Renal pelvis (tissue), 4 donors: Measurements from ENCODE around the gene TCF4. TPM values are rescaled to one million over a fixed set of nuclear protein-coding genes. Genes with fewer than 3 reads are reported as not detected.
A peak's percentile ranks its signal among the peaks of the same experiment; 100 is the strongest.

ENCODE experiments used
- DNase-seq: peaks from one replicate; pipeline ENCODE4 v3.0.0-alpha.2; 2013
- polyA plus RNA-seq, 3 donors: library from polyadenylated mRNA; unstranded; fragments of 120-200 nt; gene quantifications; one replicate each; pipeline ENCODE4 v1.2.1, GENCODE V29; 2013; ENCODE audit not compliant: insufficient read length in 3 of 3

The TCF4 gene
- polyA plus RNA-seq, 3 donors, result 65.7 to 69.9 (median 67.2) TPM

DNA sequence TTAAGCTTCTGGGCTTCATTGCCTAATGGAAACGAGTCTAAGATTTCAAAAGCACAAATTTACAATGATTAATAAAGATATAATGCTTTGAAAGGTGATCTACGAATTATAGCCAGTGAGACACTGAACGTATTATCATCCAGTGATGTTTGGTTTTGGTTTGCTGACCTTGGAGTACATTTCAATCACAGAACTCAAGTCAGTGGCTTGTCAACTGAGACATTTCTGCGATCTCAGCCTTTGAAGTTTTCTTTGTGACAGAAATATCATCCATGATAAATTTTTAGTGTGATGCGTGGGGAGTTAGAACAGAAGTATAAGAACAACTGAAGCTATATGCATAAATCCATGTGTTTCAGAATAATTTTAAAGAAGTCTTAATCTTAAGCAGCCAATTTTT, 263.8 kb downstream of the TCF4 start:
- no peak for DNase-seq

DNA sequence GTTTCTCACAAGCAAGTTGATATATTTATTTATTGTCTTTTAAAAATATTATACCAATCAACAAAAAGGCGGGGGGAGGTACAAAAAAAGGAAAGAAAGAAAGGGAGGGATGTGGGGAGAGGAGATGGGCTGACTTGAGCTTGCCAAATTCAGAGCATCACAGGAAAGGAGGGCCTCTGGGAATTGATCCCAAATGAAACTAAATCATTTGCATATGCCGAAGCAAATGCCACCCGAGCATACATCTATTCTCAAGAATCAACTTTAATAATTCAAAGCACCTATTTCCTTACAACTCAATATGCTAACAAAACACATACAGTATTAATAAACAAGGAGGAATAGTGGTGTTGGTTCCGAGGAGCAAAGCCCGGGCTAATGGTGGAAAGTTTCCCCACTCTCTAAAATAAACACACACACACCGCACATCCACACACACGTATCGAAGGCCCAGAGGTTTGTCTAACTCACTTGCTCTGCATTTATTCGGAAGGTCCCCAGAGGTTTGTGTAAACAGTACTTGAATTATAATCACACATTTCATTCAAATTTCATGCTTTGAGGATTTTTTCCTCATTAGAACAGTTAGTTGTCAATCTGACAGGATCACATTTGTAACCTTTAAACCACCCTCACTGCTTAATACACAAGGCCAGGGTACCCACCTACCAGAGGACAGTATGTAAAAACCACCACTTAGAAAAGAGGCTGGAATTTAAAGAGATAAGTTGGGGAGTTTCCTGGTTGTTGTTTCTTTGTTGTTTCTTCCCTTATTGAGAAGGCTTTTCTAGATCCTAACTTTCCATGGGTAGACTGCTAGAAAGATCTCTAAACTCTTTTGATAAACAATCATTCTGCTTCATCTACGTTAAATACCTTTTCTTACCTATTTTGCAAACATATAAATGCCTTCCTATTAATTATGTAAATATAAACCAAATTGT, 264.7 kb downstream of the TCF4 start:
- DNase-seq, result no peak

GRCh38 chr18:55322178-55322735, 265.7 kb downstream of the TCF4 start:
- peak; percentile 90 for DNase-seq

DNA sequence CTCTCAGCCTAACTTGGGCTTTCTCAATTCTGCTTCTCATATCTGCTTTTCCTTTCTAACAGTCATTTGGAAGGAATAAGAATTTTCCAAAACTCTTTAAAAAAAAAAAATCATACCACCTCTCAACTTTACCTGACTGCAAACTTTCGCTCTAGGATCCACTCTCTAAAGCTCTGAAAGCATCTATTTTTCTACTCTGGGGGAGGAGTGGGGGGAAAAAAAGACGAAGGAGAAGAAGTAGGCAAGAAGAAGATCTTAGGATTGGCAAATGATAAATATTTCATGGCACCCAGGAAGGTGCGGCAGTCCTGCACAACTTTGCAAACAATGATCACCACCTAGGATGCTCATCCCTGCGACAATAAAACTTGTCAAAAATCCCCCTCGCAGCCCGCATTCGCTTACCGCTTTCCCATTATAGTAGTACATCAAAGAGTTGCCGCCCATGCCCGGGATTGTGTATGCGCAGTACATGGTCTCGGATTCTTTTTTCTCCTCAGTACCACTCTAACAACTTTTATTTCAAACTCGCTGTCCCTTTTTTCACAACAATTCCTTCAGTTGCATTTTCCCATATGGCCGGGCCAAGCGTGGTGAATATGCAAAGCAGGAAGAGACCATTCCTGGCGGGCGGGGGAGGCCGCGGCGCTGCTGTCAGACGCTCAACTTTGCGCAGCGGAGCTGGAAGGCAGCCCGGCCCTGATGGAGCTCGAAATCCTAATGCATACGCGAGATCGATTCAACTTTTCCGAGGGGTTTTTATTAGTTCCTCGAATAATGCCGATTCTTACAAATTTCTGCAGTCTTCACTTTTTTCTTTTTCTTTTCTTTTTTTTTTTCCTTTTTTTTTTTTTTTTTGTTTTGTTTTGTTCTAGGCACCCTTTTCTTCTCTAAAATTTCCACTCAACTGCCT, 266.5 kb downstream of the TCF4 start:
- DNase-seq, result peak; percentile 90

GRCh38 chr18:55320424-55321264, 267.3 kb downstream of the TCF4 start:
- DNase-seq, result no peak

GRCh38 chr18:55319459-55320193, 268.4 kb downstream of the TCF4 start:
- no peak for DNase-seq

- no peak for DNase-seq
Observed at GRCh38 chr18:55318951-55319441, 269.0 kb downstream of the TCF4 start.

DNA sequence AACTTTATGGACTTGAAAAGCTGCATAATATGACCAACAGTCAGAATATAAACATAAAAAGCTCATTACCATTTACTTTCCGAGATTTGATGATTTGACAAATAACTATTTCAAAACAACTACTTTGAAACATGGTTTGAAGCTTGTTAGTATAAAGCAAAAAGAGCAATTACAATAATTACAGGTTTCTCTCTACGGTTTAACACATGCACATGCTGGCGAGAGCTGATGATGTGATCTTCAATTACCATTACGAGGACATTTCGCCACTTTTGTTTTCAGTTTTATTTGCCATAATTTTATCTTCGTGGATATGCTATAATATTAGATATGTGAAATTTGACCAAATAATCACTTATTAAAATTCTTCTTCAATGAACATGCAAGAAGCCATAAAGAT, 270.1 kb downstream of the TCF4 start:
- DNase-seq, result no peak

- DNase-seq, result no peak
Observed at GRCh38 chr18:55317324-55317723, 270.7 kb downstream of the TCF4 start.

DNA sequence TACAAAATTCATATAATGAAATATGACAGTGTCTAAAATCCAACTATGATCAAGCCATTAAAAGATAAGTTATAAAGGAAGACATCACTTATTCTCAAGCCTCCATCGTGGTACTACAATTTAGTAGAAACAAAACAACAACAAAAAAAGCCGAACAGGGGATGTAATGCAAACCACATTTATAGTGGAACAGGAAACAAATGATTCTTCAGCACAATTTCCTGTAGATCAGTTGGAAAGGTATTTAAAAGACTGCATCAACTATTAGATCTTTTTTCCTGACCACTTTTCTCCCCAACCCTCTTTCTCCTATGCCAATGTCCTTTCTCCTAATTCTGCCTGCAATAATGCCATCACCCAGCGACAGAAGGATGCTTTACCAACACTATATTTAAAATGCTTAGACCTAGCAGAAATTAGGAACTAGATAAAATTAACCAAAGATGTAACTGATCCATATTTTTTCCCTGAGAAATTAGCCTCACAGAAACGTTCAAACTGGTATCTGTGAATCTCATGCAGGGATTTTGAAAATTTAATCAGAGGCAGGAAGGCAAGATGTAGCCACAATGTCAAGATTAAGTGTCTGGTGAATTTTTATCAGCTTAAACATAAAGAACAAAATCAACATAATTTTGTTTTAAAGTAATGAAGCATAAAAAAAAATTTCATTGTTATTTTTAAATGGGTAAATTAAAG, 271.4 kb downstream of the TCF4 start:
- no peak for DNase-seq

DNA sequence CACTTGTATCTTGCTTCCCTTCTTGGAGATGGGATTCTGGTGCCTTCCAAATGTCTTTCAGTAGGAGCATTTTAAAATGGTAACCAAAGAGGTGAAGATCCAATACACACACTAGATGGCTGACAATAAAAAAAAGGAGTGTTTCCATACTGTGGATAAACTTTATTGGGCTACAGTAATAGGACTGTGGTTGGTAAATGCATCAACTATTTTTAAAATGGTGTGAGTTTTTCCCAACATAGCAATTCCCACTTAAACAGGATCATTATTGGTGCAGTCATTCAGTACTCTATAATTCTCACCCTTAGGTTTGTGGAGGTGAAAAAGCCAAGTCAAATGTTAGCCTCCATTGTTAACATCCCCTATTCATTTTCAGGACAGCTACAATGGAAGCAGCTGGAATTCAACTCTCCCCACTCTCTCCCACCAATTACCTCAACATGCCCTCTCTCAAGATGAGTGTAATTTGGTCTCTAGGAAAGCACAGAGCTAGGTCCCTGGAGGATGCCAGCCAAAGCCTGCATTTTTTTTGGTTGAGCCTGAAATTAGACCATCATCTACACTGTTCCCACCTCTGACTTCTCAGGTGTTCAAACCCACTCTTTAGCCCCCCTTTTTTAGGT, 273.3 kb downstream of the TCF4 start:
- DNase-seq, result no peak

- no peak for DNase-seq
Observed at GRCh38 chr18:55314031-55314430, 274.0 kb downstream of the TCF4 start.

GRCh38 chr18:55310863-55311262, 277.1 kb downstream of the TCF4 start:
- no peak for DNase-seq

DNA sequence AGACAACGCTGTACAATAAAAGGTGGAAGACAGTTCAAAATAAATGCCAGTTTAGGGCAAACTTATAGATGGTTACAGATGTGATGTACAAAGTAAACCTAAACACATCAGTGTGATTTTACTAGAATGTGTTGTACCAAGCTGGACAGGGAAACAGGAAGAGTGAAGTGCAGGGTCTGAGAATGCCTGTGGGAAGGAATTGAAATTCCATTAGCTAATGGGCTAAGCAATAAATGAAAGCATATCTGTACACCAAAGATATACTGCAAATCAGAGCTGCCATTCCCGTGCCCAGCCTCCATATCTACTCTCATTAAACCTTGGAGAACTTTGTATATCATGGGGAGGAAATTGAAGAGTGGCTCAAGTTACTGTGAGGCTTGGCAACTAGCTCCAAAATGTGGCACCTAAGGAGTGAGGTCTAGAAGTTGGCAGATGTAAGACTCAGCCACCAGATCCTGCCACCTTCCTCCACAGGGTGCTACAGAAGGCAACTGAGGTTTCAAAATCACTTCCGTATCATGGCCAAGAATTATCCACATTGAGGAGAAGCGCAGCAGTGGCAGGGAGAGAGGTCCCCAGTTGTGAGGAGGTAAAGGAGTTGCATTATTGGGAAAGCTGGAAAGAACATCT, 277.8 kb downstream of the TCF4 start:
- no peak for DNase-seq

DNA sequence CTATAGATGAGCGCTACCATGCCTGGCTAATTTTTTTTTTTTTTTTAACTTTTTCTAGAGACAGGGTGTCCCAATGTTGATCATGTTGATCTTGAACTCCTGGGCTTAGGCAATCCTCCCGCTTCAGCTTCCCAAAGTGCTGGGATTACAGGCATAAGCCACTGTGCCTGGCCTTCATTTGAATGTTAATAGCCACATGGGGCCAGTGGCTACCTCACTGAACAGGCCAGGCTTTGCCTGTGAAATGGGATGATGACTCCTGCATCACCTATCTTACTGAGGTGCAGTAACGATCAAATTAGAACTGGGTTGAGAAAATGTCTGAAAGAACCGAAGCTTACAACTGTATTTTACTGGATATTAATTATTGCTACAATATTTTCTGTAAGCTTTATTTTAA, 278.7 kb downstream of the TCF4 start:
- DNase-seq, result no peak

DNA sequence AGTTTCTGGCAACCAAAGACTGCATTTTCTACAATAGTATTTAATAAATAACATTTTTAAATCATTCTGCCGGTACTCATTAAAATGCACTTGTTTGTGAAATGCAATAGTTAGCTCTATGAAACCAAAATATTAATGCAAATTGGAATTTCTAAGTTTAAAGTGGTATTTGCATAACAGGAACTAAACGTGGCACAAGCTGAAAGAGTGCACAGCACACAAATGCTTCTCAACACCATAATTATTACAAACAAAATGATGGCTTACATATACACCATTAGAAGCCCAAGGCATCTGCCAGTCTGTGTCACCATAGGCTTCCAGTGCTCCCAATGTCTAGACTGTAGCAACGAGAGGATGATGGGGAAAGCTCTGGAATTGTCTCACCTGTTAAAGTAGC, 280.5 kb downstream of the TCF4 start:
- DNase-seq, result no peak

GRCh38 chr18:55306359-55307024, 281.5 kb downstream of the TCF4 start:
- DNase-seq, result no peak

DNA sequence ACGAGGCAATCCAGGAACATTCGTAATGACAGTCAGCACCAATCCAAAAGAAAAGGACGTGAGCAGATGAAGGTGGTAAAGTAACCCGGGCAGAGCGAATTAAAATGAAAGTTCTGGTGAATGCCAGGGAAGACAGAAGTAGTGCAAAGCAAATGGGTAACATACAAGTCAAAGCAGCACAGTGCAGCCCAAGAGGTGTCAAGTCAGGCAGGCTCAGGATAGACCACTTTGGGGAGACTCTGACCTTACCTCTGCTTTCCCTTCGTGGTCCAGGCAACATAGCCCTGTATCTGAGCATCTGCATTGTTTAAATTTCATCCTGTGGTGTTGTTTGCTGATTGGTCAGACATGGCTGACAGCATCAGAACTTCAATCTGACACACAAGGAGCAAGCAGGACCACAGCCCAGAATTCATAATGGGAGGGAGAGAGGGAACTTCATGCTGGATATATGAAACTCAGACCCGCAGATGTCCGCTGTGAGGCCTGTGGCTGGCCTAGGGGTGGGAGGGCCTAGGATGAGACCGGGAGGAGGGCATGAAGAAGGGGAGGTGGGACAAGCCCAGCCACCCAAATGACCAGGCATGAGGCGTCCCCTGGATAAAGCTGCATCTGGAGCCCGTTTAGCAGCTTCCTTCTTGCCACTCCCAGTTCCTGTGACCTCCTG, 285.7 kb downstream of the TCF4 start:
- DNase-seq, result no peak
